Activated B cell treated with CpG ODN at 0.5 μM for 24 hours (primary cell): ENCODE results near the gene C9. TPM values are rescaled to one million over a fixed set of nuclear protein-coding genes. Genes with fewer than 3 reads are reported as not detected.
"Not testable (repeated sequence)": the region's sequence is repeated elsewhere in the genome, so short reads cannot be mapped to it uniquely, and the experiment has no call there.

ENCODE experiments used
- ATAC-seq: fragments of 200-7000 bp; cut with Tn5 transposase; one replicate; pipeline ENCODE4 v1.10.0; 2021; ENCODE audit warnings: low read depth, mild to moderate bottlenecking, moderate library complexity
- CTCF ChIA-PET: fragments of 350-600 bp; sonication (Branson Sonifier 250); formaldehyde crosslinking; loops from one replicate; lab custom pipeline; 2021; ENCODE audit warnings: antibody characterized with exemption; lab: Charles Lee
- POLR2A ChIA-PET: fragments of 350-600 bp; sonication (Branson Sonifier 250); formaldehyde crosslinking; loops from one replicate; lab custom pipeline; 2021; ENCODE audit warnings: antibody characterized with exemption; lab: Charles Lee
- DNase-seq: peaks from one replicate; pipeline ENCODE4 v3.0.0; 2022
- H3K27ac Mint-ChIP-seq: one replicate; pipeline ENCODE4 v1.8.0; 2020; ENCODE audit warnings: mixed read lengths
- H3K27me3 Mint-ChIP-seq: one replicate; pipeline ENCODE4 v1.8.0; 2021; ENCODE audit warnings: mixed read lengths
- H3K36me3 Mint-ChIP-seq: one replicate; pipeline ENCODE4 v1.8.0; 2021; ENCODE audit warnings: low read depth, mixed read lengths
- H3K4me1 Mint-ChIP-seq: one replicate; pipeline ENCODE4 v1.8.0; 2021; ENCODE audit warnings: mixed read lengths
- H3K4me3 Mint-ChIP-seq: one replicate; pipeline ENCODE4 v1.8.0; 2020; ENCODE audit warnings: mild to moderate bottlenecking, mixed read lengths
- H3K9me3 Mint-ChIP-seq: one replicate; pipeline ENCODE4 v1.8.0; 2020; ENCODE audit warnings: mixed read lengths
- intact Hi-C: fragments of 100-400 bp; cut with micrococcal nuclease; formaldehyde crosslinking; loops from one replicate; pipeline ENCODE4 v1.15.1; 2024
- total RNA-seq: library from RNA; stranded (reverse); gene quantifications from 2 replicates; pipeline ENCODE4 v1.2.3, GENCODE V29; 2022
- TF ChIP-seq, protein P1 (sequence below): fragments of 200-600 bp; IDR thresholded peaks from one replicate; pipeline ENCODE4 v1.8.0; 2022; ENCODE audit warnings: antibody characterized with exemption, mild to moderate bottlenecking

Gene C9
- total RNA-seq, 1 donor from 2014 or later, result not detected

DNA sequence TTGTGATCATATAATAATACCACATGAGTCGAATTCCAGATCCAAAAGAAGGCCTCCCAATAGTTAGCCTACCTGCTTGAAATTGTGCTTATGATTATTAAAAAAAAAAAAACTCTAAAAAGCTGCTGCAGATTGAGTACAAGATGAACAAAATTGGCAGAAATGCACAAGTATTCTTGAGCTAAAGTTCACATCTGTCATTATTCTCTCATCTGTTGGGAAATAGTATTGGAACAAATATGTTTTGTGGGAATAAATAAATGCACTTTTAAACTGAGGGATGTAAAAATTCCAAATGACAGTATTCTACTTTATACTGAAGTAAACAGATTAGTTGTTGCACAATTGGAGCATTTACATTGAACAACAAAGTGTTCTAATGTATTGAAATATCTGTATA is 44.7 kb upstream of the C9 start:
- CTCF ChIA-PET, result no interaction called here
- DNase-seq, result no peak
- no peak overlapping the region for H3K27ac Mint-ChIP-seq
- POLR2A ChIA-PET, result no interaction called here
- H3K36me3 Mint-ChIP-seq, result no peaks in the 10 kb centered on the region
- H3K4me3 Mint-ChIP-seq, result no peak overlapping the region
- TF ChIP-seq, protein P1, sequence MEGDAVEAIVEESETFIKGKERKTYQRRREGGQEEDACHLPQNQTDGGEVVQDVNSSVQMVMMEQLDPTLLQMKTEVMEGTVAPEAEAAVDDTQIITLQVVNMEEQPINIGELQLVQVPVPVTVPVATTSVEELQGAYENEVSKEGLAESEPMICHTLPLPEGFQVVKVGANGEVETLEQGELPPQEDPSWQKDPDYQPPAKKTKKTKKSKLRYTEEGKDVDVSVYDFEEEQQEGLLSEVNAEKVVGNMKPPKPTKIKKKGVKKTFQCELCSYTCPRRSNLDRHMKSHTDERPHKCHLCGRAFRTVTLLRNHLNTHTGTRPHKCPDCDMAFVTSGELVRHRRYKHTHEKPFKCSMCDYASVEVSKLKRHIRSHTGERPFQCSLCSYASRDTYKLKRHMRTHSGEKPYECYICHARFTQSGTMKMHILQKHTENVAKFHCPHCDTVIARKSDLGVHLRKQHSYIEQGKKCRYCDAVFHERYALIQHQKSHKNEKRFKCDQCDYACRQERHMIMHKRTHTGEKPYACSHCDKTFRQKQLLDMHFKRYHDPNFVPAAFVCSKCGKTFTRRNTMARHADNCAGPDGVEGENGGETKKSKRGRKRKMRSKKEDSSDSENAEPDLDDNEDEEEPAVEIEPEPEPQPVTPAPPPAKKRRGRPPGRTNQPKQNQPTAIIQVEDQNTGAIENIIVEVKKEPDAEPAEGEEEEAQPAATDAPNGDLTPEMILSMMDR, result no peak
- no peak for ATAC-seq
- H3K9me3 Mint-ChIP-seq, result no peaks in the 10 kb centered on the region
- no peaks in the 10 kb centered on the region for H3K4me1 Mint-ChIP-seq
- intact Hi-C loops, result no loop called here
- H3K27me3 Mint-ChIP-seq, result peaks cover 5% of the 10 kb centered on the region

DNA sequence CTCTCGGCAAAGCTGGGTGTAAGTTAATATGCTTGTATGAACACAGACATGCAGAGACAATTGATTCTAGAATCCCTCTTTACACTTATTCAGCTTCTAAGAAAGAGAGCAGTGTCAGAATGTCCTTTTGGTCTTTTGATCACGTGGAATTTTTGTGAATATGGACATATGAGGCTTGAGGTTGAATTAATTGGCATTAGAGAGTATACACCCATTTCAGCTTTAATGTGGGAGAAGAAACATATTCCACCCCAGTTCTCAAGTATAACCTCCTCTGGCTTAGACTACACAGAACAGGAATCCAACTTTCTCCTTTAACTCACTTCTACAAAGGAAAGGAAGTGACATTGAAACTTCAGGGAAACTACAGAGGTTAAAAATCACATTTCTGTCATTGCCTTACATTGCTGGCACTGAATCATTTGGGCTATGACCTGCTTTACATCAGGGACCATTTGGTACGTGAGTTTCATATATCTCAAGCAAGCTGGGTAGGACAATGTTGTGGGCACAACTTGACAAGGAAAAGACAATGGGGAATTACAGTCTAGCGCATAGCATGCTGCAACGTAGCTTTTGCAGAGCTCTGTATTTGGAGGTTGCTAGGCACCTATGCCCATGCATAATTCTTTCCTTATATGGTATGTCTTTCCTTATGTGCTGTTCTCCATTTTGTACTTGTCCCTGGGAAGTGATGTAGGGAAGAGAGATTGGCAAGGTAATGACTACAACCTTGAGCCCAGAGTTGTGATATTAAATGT is 41.0 kb upstream of the C9 start:
- POLR2A ChIA-PET, result no interaction called here
- H3K27ac Mint-ChIP-seq, result no peak overlapping the region
- TF ChIP-seq, protein P1, result no peak
- no peaks in the 10 kb centered on the region for H3K36me3 Mint-ChIP-seq
- H3K4me1 Mint-ChIP-seq, result no peaks in the 10 kb centered on the region
- CTCF ChIA-PET, result no interaction called here
- H3K27me3 Mint-ChIP-seq, result peaks cover 1% of the 10 kb centered on the region
- no peak for ATAC-seq
- H3K4me3 Mint-ChIP-seq, result no peak overlapping the region
- intact Hi-C loops, result no loop called here
- DNase-seq, result no peak
- H3K9me3 Mint-ChIP-seq, result no peaks in the 10 kb centered on the region

DNA sequence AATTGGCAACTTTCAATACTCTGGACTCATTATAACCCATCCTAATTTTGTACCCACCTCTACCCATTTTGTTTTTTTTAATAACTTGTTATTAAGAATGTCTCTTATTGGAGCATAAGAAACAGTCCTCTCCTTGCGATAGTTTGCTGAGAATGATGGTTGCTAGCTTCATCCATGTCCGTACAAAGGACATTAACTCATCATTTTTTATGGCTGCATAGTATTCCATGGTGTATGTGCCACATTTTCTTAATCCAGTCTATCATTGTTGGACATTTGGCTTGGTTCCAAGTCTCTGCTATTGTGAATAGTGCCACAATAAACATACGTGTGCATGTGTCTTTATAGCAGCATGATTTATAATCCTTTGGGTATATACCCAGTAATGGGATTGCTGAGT is 39.5 kb upstream of the C9 start:
- intact Hi-C loops, H3K27me3 Mint-ChIP-seq, ATAC-seq, POLR2A ChIA-PET, DNase-seq, H3K36me3 Mint-ChIP-seq, CTCF ChIA-PET, H3K4me1 Mint-ChIP-seq, H3K27ac Mint-ChIP-seq, H3K9me3 Mint-ChIP-seq, H3K4me3 Mint-ChIP-seq: not testable (repeated sequence)

DNA sequence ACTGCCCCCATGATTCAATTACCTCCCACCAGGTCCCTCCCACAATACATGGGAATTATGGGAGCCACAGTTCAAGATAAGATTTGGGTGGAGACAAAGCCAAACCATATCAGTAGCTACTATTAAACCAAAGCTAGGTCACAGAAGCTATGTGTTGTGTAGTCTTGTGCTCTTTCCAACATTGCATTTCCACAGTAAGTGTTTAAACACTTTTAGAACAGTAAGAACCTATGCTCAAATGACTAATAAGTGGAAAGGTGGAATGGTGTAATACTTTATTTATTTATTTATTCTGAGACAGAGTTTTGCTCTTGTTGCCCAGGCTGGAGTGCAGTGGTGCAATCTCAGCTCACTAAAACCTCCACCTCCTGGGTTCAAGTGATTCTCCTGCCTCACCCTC is 37.8 kb upstream of the C9 start:
- H3K9me3 Mint-ChIP-seq, H3K4me1 Mint-ChIP-seq, CTCF ChIA-PET, POLR2A ChIA-PET, intact Hi-C loops, H3K27me3 Mint-ChIP-seq, H3K4me3 Mint-ChIP-seq, DNase-seq, H3K36me3 Mint-ChIP-seq, ATAC-seq, H3K27ac Mint-ChIP-seq: not testable (repeated sequence)

DNA sequence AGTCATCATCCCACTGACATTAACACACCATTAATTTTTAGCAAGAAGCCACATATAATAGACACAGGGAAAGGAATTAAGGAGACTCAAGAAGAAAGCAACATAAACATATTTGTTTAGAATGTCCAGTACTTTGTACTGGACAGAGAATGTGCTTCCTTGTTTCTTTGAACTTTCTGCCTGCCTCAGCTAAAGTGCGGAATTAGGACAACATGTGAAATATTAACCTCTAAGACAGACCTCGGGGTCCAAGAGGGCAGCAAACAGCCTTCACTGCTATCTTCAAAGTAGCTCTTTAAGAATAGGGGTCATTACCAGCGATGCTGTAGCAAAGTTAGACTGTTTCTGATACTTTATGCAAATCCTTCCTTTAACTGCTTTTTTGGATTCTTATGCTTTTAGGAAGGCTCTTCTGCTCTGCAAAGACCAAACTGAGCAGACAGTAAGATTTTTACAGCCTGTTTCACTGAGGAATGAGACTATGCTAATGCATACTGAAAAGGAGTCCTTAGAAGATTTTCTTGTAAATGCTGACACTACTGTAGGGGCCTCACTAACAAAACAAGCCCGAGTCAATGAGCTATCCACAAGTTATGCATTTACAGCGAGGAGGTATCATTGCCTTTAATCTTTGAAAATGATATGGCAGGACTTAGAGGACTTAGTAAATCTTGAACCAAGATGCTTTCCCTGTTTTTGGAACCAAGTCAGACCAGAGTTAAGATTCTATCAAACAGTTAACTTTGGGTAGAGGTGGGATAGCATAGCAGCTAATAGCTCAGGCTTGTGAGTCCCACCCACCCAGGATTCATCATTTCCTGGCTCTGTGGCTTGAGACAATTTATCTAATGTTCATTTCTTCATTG is 36.7 kb upstream of the C9 start:
- Mint-ChIP-seq H3K36me3 (no peaks in the 10 kb centered on the region), H3K9me3 (no peaks in the 10 kb centered on the region), H3K27me3 (no peaks in the 10 kb centered on the region), H3K4me3 (no peak overlapping the region), H3K27ac (no peak overlapping the region), H3K4me1 (peaks cover 8% of the 10 kb centered on the region)
- intact Hi-C loops, result no loop called here
- ATAC-seq (no peak), DNase-seq (no peak)
- TF ChIP-seq, protein P1, result no peak
- ChIA-PET CTCF (interaction anchor here (1.1 kb wide), 1 partner anchor 183 kb away, joined by 3 read pairs; no protein-coding TSS in a partner anchor), POLR2A (no interaction called here)
